ENCODE measurements around the gene SLC17A9.

DNA sequence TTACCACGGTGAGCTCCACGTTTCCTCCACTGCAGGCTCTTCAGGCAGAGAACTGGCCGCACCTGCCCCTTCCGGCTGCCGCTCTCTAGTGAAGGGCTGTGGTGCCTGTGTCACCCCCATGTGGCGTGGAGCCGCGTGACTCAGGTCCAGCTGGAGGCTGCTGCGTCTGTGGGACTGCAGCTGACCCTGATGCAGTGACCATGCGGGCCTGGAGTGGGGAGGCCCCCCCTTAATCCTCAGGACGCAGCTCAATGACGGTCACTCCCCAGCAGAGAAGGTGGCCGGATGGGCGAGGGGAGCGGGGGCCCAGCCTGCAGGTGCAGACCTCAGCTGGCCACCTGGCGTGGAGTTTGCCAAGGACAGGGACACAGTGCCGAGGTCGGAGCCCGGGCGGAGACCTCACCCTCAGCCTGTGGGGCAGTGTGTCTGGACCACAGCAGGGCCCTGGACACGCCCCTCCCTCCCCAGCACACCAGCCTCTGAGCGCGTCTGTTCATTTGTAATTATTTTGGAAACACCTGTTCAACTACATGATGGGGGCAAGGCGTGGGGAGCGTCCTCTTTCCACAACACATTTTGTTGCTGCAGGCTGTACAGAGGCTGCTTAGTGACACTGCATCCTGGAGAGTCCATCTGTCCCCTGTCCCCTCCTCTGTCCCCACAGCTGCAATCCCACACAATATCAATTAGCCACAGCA lies 43.5 kb downstream of the SLC17A9 start:
- no peak for TF ChIP-seq POLR2A (IDR thresholded peaks at IDR 0.05)
- TF ChIP-seq, protein P1, sequence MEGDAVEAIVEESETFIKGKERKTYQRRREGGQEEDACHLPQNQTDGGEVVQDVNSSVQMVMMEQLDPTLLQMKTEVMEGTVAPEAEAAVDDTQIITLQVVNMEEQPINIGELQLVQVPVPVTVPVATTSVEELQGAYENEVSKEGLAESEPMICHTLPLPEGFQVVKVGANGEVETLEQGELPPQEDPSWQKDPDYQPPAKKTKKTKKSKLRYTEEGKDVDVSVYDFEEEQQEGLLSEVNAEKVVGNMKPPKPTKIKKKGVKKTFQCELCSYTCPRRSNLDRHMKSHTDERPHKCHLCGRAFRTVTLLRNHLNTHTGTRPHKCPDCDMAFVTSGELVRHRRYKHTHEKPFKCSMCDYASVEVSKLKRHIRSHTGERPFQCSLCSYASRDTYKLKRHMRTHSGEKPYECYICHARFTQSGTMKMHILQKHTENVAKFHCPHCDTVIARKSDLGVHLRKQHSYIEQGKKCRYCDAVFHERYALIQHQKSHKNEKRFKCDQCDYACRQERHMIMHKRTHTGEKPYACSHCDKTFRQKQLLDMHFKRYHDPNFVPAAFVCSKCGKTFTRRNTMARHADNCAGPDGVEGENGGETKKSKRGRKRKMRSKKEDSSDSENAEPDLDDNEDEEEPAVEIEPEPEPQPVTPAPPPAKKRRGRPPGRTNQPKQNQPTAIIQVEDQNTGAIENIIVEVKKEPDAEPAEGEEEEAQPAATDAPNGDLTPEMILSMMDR (IDR thresholded peaks at IDR 0.05), result no peak
- TF ChIP-seq POLR2AphosphoS5 (IDR thresholded peaks at IDR 0.05), result no peak
